Measurements from ENCODE around the gene B3GALT5. TPM values are rescaled to one million over a fixed set of nuclear protein-coding genes. Genes with fewer than 3 reads are reported as not detected.

B3GALT5 gene
- total RNA-seq, 2 donors from 2014 or later = not detected

GRCh38 chr21:39611551-39612190, 1.1 kb upstream of the B3GALT5 start:
- no peak for TF ChIP-seq CTCF (IDR thresholded peaks at IDR 0.05)
- Histone ChIP-seq H3K4me1 (peaks cover 0 to 5% of the 10 kb centered on the region in 2 donors), H3K9me3 (no peaks in the 10 kb centered on the region), H3K4me3 (no peak overlapping the region), H3K27ac (no peak overlapping the region), H3K36me3 (no peaks in the 10 kb centered on the region), H3K27me3 (peaks cover 3 to 5% of the 10 kb centered on the region in 2 donors)
- DNase-seq (ENCODE audit: low spot score) = no peak

- Histone ChIP-seq H3K36me3 (no peaks in the 10 kb centered on the region), H3K27me3 (peaks cover 3 to 5% of the 10 kb centered on the region in 2 donors), H3K9me3 (no peaks in the 10 kb centered on the region), H3K4me3 (peak overlapping the region in 1 of 2 donors; percentile 42), H3K27ac (no peak overlapping the region), H3K4me1 (peaks cover 0 to 5% of the 10 kb centered on the region in 2 donors)
- DNase-seq (ENCODE audit: low spot score) = no peak
- no peak for TF ChIP-seq CTCF (IDR thresholded peaks at IDR 0.05)
Observed at GRCh38 chr21:39613041-39613934, 548 bp downstream of the B3GALT5 start.

- Histone ChIP-seq H3K4me1 (peaks cover 0 to 5% of the 10 kb centered on the region in 2 donors), H3K36me3 (no peaks in the 10 kb centered on the region), H3K27ac (no peak overlapping the region), H3K27me3 (peaks cover 3 to 5% of the 10 kb centered on the region in 2 donors), H3K9me3 (no peaks in the 10 kb centered on the region), H3K4me3 (no peak overlapping the region)
- no peak for TF ChIP-seq CTCF (IDR thresholded peaks at IDR 0.05)
- no peak for DNase-seq (ENCODE audit: low spot score)
Observed at GRCh38 chr21:39616211-39616772, 3.6 kb downstream of the B3GALT5 start.

GRCh38 chr21:39620856-39621255, 8.1 kb downstream of the B3GALT5 start:
- Histone ChIP-seq H3K4me1 (no peaks in the 10 kb centered on the region), H3K27me3 (no peaks in the 10 kb centered on the region), H3K9me3 (peaks cover 0 to 5% of the 10 kb centered on the region in 2 donors), H3K4me3 (no peak overlapping the region), H3K36me3 (no peaks in the 10 kb centered on the region), H3K27ac (no peak overlapping the region)
- no peak for TF ChIP-seq CTCF (IDR thresholded peaks at IDR 0.05)
- no peak for DNase-seq (ENCODE audit: low spot score)

- Histone ChIP-seq H3K27me3 (no peaks in the 10 kb centered on the region), H3K9me3 (peaks cover 0 to 5% of the 10 kb centered on the region in 2 donors), H3K4me3 (no peak overlapping the region), H3K36me3 (no peaks in the 10 kb centered on the region), H3K4me1 (no peaks in the 10 kb centered on the region), H3K27ac (no peak overlapping the region)
- no peak for TF ChIP-seq CTCF (IDR thresholded peaks at IDR 0.05)
- DNase-seq (ENCODE audit: low spot score) = no peak
Observed at GRCh38 chr21:39625211-39625895, 12.6 kb downstream of the B3GALT5 start.

Data from right atrium auricular region (tissue), 2 donors.